Stimulated activated CD4-positive, alpha-beta T cell treated with anti-CD3 and anti-CD28 coated beads, Interleukin-12 subunit alpha, Interleukin-12 subunit beta, amount 100 ng/mL, for 4 hours (primary cell): ENCODE data around the gene CCDC148.

ENCODE experiments used
- DNase-seq: peaks from one replicate; pipeline ENCODE4 v3.0.0-alpha.2; 2020

CCDC148 gene

DNA sequence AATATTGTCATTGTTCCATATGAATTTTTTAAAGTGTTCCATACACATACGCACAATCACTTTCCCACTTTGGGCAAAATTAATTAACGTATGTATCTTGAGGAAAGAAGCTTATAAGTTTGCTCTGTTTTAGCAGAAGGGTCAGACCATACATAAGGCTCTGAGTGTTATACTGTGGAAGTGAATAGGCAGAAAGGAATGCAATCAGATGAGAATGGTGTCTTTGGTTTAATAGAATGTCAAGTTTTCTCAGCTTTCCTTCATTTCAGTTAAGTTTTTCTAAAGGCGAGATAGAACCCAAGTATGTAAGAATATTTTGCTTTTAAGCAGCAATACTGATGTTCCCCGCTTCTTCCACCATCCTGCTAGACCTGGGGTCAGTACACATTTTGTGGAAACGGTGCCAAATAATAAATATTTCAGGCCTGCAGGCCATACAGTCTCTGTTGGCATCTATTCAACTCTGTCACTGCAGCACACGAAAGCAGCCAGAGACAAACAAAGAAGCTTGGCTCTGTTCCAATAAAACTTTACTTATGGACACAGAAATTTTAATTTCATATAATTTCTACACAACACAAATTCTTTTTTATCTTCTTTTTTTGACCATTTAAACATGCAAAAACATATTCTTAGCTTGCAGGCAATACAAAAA, 254.3 kb downstream of the CCDC148 start:
- no peak for DNase-seq

DNA sequence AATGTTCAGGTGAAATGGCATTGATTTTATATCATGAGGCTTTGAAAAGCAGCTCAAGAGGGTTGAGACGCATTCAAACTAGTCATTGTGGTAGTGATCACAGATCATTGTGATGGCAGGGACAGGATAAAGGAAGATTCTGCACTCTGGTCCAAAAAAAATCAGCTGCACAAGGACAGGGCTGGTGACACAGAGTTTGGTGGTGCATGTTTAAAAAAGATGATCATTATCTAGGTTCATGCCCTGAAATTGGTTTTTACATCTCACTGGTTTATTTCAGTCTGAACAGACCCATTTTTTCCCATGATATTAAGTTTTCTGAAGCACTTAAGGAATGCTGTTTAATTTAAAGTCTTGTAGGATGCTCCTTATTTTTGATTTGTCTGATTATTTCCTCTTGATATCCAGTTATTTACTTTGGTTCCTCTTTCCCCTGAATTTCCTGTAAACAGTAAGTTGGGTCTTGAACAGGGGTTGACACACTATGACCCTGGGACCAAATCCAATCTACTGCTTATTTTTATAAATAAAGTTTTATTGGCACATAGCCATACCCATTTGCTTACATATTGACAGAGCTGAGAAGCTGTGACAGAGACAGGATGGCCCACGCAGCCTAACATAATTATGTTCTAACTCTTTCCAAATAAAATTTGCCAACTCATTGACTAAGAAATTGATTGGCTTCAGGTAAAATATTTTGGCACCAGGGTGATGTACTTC, 256.5 kb downstream of the CCDC148 start:
- no peak for DNase-seq

DNA sequence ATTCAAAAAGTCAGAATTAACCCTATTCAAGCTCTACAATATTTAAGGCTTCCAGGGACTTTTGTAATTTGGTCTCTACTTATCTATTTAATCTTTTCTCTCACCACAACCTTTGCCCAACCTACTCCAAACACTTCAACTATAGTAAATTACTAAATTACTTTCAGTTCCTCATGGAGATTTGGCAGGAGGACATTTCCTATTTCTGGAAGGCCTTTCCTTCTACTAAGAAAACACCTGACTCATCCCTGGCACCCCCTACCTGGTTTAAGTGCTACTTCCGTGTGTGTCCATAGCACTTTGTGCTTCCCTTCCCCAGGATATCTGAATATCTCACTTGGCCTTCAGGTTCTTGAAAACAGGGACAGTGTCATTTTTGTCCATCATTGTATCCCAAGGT, 258.6 kb downstream of the CCDC148 start:
- no peak for DNase-seq

DNA sequence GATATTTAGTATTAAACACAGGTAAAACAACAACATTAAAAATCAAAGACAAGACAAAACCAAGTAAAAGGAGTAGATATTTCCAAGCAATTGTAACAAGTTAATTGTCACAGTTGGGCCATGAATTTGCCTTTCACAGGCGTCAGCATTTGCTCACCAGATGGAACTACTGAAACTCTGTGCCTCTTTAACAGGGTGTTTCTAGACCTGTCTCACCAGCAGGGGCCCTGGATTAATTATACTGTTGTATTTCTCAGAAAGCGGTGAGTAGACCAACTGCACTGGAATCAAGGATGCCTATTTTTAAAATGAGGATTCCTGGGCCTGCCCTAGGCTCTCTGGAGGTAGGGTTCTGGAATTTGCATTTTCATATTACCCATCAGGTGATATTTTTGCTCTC, 262.3 kb downstream of the CCDC148 start:
- DNase-seq, result no peak

- DNase-seq, result no peak
Measured at GRCh38 chr2:158192515-158193443, 263.8 kb downstream of the CCDC148 start.

GRCh38 chr2:158191076-158191895, 265.3 kb downstream of the CCDC148 start:
- no peak for DNase-seq

- no peak for DNase-seq
Measured at GRCh38 chr2:158189526-158189925, 267.0 kb downstream of the CCDC148 start.

GRCh38 chr2:158187908-158188307, 268.6 kb downstream of the CCDC148 start:
- DNase-seq, result no peak

GRCh38 chr2:158184556-158185343, 271.8 kb downstream of the CCDC148 start:
- DNase-seq, result no peak

DNA sequence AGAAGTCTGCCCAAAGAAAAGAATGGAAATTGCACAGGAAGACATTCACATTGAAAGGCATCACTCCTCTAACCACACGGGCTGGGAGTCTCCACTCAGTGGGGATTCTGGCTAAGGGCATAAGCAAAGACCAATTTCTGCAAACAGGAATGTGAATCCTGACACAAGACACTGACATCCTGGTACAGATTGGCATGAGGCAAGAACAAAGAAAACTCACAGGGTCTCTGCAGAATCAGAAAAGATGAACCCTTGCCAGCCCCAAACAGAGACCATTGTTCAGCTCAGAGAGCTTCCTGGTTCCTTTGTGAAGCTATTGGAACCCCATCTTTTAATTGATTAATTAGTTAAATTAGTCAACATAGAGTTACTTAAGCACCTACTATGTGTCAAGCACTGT, 272.6 kb downstream of the CCDC148 start:
- no peak for DNase-seq

DNA sequence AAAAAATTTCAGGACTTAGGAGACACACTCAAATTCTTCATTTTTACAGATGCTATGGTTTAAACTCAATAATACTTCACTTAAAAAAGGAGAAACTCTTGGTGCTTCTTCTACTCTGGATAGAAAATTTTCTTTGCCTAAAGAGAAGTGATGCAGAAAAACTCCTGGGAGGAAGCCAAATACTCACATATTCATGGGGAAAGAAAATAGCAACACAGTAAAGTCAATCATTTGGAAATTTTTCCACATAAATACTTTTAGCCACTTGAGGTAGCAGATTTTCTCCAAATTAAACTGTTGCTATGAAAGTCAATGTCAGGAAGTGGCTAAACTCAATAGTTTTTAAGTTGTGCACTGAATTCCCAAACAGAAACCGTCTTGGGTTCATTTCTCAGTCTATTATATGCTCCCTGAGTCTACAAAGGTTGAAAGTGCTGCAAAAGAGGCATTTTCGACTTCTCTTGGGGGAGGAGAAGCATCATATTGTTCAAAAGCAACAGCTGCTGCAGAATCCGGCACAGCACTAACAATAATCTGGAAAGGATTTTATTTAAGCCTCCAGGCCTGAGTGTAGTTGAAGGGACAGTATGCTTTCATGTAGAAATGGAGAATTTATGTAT, 273.8 kb downstream of the CCDC148 start:
- no peak for DNase-seq

GRCh38 chr2:158181171-158181570, 275.4 kb downstream of the CCDC148 start:
- no peak for DNase-seq

- no peak for DNase-seq
Measured at GRCh38 chr2:158179660-158180059, 276.9 kb downstream of the CCDC148 start.

GRCh38 chr2:158178646-158179045, 277.9 kb downstream of the CCDC148 start:
- DNase-seq, result no peak

GRCh38 chr2:158174956-158175355, 281.6 kb downstream of the CCDC148 start:
- no peak for DNase-seq

DNA sequence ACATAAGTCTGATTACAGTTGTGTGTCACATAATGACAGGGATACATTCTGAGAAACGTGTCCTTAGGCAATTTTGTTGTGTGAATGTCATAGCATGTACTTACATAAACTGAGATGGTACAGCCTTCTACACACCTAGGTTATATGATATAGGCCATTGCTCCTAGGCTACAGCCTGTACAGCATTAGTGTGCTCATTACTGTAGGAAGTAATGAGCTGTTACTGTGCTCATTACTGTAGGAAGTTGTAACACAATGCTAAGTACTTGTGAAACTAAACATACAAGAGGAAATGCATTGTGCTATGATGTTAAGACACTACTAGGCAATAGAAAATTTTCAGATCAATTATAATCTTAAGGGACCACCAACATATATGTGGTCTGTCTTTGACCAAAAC, 282.1 kb downstream of the CCDC148 start:
- no peak for DNase-seq

DNA sequence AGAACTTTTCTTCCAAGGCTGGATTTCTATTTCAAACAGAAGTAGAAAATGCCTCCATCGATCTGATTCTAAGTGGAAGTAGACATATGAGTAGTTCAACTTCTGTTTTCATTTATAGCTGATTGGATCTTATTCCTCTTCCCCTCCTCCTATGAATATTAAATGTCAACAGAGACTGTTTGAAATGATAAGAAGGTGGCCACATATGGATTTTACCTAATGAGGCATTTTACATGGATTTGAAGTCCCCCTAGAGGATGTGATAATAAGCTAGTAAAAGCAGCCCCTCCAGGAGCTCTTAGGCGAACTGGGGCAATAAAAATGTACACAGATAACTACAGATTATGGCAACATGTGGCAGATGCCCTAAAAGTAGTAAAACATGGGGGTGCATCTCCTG, 283.8 kb downstream of the CCDC148 start:
- DNase-seq, result no peak

- DNase-seq, result no peak
Measured at GRCh38 chr2:158154596-158154995, 302.0 kb downstream of the CCDC148 start.

DNA sequence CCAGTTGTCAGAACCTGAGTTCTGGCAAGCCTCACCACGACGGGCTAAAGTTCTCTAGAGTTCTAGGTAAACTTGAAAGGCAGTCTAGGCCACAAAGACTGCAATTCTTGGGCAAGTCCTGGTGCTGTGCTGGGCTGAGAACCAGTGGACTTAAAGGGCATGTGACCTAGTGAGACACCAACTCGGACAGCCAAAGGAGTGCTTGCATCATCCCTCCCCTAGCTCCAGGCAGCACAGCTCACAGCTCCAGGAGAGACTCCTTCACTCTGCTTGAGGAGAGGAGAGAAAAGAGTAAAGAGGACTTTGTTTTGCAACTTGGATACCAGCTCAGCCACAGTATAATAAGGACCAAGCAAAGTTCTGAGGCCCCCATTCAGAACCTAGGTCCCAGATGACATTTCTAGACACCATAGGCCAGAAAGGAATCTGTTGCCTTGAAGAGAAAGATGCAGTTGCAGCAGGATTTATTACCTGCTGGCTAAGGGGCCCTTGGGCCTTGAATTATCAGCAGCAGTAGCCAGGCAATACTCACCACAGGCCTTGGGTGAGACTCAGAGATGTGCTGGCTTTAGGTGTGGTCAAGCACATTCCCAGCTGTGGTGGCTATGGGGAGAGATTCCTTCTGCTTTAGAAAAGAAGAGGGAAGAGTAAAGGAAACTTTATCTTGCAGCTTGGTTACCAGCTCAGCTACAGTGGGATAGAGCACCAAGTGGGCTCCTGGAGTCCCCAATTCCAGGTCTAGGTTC, 303.1 kb downstream of the CCDC148 start:
- no peak for DNase-seq

DNA sequence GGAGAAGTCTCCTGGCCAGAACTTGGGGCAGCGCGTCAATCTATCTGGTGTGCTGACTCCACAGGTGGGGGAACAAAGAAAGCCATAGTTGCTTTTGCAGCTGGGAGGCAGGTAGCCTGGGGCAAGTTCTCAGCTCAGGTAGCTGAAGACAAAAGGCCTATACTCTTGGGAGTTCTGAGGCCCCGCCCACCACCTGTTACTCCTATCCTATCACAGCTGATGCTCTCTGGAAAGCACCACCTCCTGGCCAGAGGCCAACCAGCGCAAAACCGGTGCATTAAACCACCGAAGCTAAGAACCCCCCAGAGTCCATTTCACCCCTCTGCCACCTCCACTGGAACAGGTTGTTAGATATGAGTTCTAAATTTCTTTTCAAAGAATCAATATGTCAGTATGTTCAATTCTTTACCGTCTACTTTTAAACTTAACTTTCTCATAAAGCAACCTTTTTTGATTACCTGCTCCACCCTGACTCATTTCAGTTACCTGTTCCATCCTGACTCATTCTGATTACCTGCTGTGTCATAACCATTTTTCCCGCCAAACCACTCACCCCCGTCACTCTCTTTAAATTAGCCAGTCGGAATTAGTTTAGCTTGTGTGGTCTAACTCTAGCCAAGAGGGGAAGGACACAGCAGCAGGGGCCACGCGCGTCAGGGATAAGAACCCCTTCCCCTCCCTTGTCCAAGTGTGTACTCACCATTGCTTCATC, 311.5 kb downstream of the CCDC148 start:
- DNase-seq, result no peak
